SK-N-SH treated with all-trans-retinoic acid at 6 μM for 48 hours (cell line): ENCODE measurements around the gene GPC6.

Experiments
- ATAC-seq: fragments of 200-7000 bp; cut with Tn5 transposase; 3 replicates; pipeline ENCODE4 v1.9.1; 2020; ENCODE audit warnings: mild to moderate bottlenecking, moderate library complexity
- ARNTL ChIP-seq: fragments of 450-650 bp; formaldehyde crosslinking; IDR thresholded peaks from 2 replicates; pipeline ENCODE4 v1.5.0; 2020; ENCODE audit warnings: low read depth, mild to moderate bottlenecking, moderate library complexity, borderline replicate concordance
- BACH2 ChIP-seq: fragments of 250-450 bp; sonication (Bioruptor Pico); IDR thresholded peaks from 2 replicates; pipeline ENCODE4 v1.9.0; 2021; ENCODE audit warnings: mild to moderate bottlenecking, borderline replicate concordance
- CSDC2 ChIP-seq: fragments of 250-450 bp; sonication (Bioruptor Pico); IDR thresholded peaks from 2 replicates; pipeline ENCODE4 v1.5.0; 2020; ENCODE audit warnings: mild to moderate bottlenecking, moderate library complexity
- ESRRG ChIP-seq: fragments of 250-450 bp; sonication (Bioruptor Pico); IDR thresholded peaks from 2 replicates; pipeline ENCODE4 v1.6.1; 2021; ENCODE audit warnings: mild to moderate bottlenecking
- ISL1 ChIP-seq: fragments of 250-450 bp; sonication (Bioruptor Pico); IDR thresholded peaks from 2 replicates; pipeline ENCODE4 v2.1.2; 2022; ENCODE audit warnings: mild to moderate bottlenecking, moderate library complexity
- PPARA ChIP-seq: fragments of 250-450 bp; sonication (Bioruptor Pico); IDR thresholded peaks from 2 replicates; pipeline ENCODE4 v1.5.0; 2020; ENCODE audit warnings: mild to moderate bottlenecking, borderline replicate concordance
- RARB ChIP-seq: fragments of 250-450 bp; sonication (Bioruptor Pico); IDR thresholded peaks from 2 replicates; pipeline ENCODE4 v1.8.0; 2021; ENCODE audit warnings: mild to moderate bottlenecking, moderate library complexity
- SNAI2 ChIP-seq: fragments of 250-450 bp; sonication (Bioruptor Pico); IDR thresholded peaks from 2 replicates; pipeline ENCODE4 v1.5.0; 2020; ENCODE audit warnings: mild to moderate bottlenecking, moderate library complexity
- TCF4 ChIP-seq: fragments of 250-450 bp; sonication (Bioruptor Pico); IDR thresholded peaks from 2 replicates; pipeline ENCODE4 v1.8.0; 2021; ENCODE audit warnings: mild to moderate bottlenecking, moderate library complexity, borderline replicate concordance
- ZC3H10 ChIP-seq: fragments of 250-450 bp; sonication (Bioruptor Pico); IDR thresholded peaks from 2 replicates; pipeline ENCODE4 v1.5.1; 2021; ENCODE audit warnings: mild to moderate bottlenecking, moderate library complexity
- ZFP3 ChIP-seq: fragments of 250-450 bp; sonication (Bioruptor Pico); IDR thresholded peaks from 2 replicates; pipeline ENCODE4 v1.5.0; 2020; ENCODE audit warnings: mild to moderate bottlenecking, moderate library complexity
- ZFP30 ChIP-seq: fragments of 450-650 bp; formaldehyde crosslinking; IDR thresholded peaks from 2 replicates; pipeline ENCODE4 v1.5.0; 2022; ENCODE audit warnings: mild to moderate bottlenecking, moderate library complexity
- ZNF565 ChIP-seq: fragments of 450-650 bp; formaldehyde crosslinking; conservative IDR thresholded peaks from 2 replicates; pipeline ENCODE4 v1.5.0; 2020; ENCODE audit warnings: low read depth, mild to moderate bottlenecking, moderate library complexity
- ZNF70 ChIP-seq: fragments of 450-650 bp; formaldehyde crosslinking; IDR thresholded peaks from 2 replicates; pipeline ENCODE4 v1.5.0; 2020; ENCODE audit warnings: mild to moderate bottlenecking, moderate library complexity
- ZNF8 ChIP-seq: fragments of 450-650 bp; formaldehyde crosslinking; IDR thresholded peaks from 2 replicates; pipeline ENCODE4 v1.5.0; 2020; ENCODE audit warnings: mild to moderate bottlenecking, moderate library complexity
- TF ChIP-seq, protein P1 (sequence below): fragments of 250-450 bp; sonication (Bioruptor Pico); IDR thresholded peaks from 2 replicates; pipeline ENCODE4 v1.8.0; 2021; ENCODE audit warnings: low read depth, mild to moderate bottlenecking, moderate library complexity, borderline replicate concordance
- TF ChIP-seq, protein P2 (sequence below): fragments of 250-450 bp; sonication (Bioruptor Pico); IDR thresholded peaks from 2 replicates; pipeline ENCODE4 v1.5.1; 2021; ENCODE audit warnings: mild to moderate bottlenecking, moderate library complexity
- TF ChIP-seq, protein P3 (sequence below): fragments of 250-450 bp; sonication (Bioruptor Pico); IDR thresholded peaks from 2 replicates; pipeline ENCODE4 v1.5.0; 2020; ENCODE audit warnings: mild to moderate bottlenecking, moderate library complexity
- TF ChIP-seq, protein P4 (sequence below): fragments of 250-450 bp; sonication (Bioruptor Pico); IDR thresholded peaks from 2 replicates; pipeline ENCODE4 v1.5.1; 2020; ENCODE audit warnings: low read depth, mild to moderate bottlenecking, moderate library complexity
- TF ChIP-seq, protein P5 (sequence below): fragments of 250-450 bp; sonication (Bioruptor Pico); IDR thresholded peaks from 2 replicates; pipeline ENCODE4 v1.8.0; 2020; ENCODE audit warnings: mild to moderate bottlenecking, moderate library complexity, borderline replicate concordance

The GPC6 gene

DNA sequence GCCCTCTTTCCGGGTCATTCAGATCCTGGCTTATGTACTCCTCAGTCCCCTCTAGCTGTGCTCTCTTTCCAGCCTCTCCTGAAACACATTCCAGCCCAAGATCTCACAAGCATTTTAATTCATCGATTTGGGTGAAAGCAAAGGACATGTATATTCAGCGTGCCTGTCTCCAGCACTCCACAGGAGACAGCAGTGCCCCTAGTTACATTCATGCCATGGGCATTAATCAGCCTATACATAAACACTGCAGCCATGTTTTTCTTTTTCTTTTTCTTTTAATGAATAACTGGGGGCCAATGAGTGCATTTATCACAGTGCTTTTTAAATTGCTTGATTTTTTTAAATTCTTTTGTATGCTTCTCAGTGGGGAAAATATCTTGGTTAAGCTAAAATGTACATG, 1053.7 kb downstream of the GPC6 start:
- no peak for TF ChIP-seq SNAI2 (CRISPR knock-in tag)
- TF ChIP-seq ZFP30 (CRISPR knock-in tag): no peak
- no peak for TF ChIP-seq TCF4
- TF ChIP-seq, protein P1, sequence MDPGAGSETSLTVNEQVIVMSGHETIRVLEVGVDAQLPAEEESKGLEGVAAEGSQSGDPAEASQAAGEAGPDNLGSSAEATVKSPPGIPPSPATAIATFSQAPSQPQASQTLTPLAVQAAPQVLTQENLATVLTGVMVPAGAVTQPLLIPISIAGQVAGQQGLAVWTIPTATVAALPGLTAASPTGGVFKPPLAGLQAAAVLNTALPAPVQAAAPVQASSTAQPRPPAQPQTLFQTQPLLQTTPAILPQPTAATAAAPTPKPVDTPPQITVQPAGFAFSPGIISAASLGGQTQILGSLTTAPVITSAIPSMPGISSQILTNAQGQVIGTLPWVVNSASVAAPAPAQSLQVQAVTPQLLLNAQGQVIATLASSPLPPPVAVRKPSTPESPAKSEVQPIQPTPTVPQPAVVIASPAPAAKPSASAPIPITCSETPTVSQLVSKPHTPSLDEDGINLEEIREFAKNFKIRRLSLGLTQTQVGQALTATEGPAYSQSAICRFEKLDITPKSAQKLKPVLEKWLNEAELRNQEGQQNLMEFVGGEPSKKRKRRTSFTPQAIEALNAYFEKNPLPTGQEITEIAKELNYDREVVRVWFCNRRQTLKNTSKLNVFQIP (CRISPR knock-in tag): no peak
- TF ChIP-seq ZC3H10 (CRISPR knock-in tag): no peak
- no peak for TF ChIP-seq CSDC2
- TF ChIP-seq, protein P2, sequence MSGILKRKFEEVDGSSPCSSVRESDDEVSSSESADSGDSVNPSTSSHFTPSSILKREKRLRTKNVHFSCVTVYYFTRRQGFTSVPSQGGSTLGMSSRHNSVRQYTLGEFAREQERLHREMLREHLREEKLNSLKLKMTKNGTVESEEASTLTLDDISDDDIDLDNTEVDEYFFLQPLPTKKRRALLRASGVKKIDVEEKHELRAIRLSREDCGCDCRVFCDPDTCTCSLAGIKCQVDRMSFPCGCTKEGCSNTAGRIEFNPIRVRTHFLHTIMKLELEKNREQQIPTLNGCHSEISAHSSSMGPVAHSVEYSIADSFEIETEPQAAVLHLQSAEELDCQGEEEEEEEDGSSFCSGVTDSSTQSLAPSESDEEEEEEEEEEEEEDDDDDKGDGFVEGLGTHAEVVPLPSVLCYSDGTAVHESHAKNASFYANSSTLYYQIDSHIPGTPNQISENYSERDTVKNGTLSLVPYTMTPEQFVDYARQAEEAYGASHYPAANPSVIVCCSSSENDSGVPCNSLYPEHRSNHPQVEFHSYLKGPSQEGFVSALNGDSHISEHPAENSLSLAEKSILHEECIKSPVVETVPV: no peak
- no peak for TF ChIP-seq ZNF8
- TF ChIP-seq ZNF70 (CRISPR knock-in tag): no peak
- TF ChIP-seq RARB: no peak
- no peak for TF ChIP-seq ARNTL (CRISPR knock-in tag)
- TF ChIP-seq ESRRG: no peak
- TF ChIP-seq ISL1 (CRISPR knock-in tag): no peak
- no peak for TF ChIP-seq BACH2 (CRISPR knock-in tag)

DNA sequence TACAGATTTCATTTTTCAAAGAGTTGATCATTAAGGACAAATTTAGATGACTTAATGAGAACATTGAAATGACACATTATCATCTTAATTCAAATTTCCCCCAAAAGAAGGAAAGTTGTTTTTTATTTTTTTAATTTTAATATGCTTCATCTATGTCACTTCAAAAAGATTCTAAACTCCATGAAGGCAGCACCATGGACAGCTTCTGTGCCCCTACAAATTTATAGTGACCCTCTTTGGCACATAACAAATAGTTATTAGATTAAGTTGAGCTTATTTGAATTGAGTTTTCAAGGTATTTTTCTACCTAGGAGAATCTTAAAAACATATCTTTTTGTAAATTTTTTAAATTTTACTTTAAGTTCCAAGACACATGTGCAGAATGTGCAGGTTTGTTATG, 1054.2 kb downstream of the GPC6 start:
- no peak for TF ChIP-seq ZFP30 (CRISPR knock-in tag)
- no peak for TF ChIP-seq ZFP3
- no peak for TF ChIP-seq SNAI2 (CRISPR knock-in tag)
- TF ChIP-seq, protein P3, sequence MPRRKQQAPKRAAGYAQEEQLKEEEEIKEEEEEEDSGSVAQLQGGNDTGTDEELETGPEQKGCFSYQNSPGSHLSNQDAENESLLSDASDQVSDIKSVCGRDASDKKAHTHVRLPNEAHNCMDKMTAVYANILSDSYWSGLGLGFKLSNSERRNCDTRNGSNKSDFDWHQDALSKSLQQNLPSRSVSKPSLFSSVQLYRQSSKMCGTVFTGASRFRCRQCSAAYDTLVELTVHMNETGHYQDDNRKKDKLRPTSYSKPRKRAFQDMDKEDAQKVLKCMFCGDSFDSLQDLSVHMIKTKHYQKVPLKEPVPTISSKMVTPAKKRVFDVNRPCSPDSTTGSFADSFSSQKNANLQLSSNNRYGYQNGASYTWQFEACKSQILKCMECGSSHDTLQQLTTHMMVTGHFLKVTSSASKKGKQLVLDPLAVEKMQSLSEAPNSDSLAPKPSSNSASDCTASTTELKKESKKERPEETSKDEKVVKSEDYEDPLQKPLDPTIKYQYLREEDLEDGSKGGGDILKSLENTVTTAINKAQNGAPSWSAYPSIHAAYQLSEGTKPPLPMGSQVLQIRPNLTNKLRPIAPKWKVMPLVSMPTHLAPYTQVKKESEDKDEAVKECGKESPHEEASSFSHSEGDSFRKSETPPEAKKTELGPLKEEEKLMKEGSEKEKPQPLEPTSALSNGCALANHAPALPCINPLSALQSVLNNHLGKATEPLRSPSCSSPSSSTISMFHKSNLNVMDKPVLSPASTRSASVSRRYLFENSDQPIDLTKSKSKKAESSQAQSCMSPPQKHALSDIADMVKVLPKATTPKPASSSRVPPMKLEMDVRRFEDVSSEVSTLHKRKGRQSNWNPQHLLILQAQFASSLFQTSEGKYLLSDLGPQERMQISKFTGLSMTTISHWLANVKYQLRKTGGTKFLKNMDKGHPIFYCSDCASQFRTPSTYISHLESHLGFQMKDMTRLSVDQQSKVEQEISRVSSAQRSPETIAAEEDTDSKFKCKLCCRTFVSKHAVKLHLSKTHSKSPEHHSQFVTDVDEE: no peak
- no peak for TF ChIP-seq ISL1 (CRISPR knock-in tag)
- no peak for TF ChIP-seq ARNTL (CRISPR knock-in tag)
- TF ChIP-seq BACH2 (CRISPR knock-in tag): no peak
- no peak for TF ChIP-seq PPARA (CRISPR knock-in tag)
- TF ChIP-seq, protein P2: no peak
- TF ChIP-seq, protein P4, sequence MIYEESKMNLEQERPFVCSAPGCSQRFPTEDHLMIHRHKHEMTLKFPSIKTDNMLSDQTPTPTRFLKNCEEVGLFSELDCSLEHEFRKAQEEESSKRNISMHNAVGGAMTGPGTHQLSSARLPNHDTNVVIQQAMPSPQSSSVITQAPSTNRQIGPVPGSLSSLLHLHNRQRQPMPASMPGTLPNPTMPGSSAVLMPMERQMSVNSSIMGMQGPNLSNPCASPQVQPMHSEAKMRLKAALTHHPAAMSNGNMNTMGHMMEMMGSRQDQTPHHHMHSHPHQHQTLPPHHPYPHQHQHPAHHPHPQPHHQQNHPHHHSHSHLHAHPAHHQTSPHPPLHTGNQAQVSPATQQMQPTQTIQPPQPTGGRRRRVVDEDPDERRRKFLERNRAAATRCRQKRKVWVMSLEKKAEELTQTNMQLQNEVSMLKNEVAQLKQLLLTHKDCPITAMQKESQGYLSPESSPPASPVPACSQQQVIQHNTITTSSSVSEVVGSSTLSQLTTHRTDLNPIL (CRISPR knock-in tag): no peak
- no peak for TF ChIP-seq ZNF8
- TF ChIP-seq, protein P5, sequence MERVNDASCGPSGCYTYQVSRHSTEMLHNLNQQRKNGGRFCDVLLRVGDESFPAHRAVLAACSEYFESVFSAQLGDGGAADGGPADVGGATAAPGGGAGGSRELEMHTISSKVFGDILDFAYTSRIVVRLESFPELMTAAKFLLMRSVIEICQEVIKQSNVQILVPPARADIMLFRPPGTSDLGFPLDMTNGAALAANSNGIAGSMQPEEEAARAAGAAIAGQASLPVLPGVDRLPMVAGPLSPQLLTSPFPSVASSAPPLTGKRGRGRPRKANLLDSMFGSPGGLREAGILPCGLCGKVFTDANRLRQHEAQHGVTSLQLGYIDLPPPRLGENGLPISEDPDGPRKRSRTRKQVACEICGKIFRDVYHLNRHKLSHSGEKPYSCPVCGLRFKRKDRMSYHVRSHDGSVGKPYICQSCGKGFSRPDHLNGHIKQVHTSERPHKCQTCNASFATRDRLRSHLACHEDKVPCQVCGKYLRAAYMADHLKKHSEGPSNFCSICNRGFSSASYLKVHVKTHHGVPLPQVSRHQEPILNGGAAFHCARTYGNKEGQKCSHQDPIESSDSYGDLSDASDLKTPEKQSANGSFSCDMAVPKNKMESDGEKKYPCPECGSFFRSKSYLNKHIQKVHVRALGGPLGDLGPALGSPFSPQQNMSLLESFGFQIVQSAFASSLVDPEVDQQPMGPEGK (CRISPR knock-in tag): no peak
- TF ChIP-seq ESRRG: no peak
- no peak for TF ChIP-seq ZNF565
- no peak for TF ChIP-seq CSDC2
- no peak for TF ChIP-seq RARB
- TF ChIP-seq ZC3H10 (CRISPR knock-in tag): no peak
- TF ChIP-seq, protein P1 (CRISPR knock-in tag): no peak
- TF ChIP-seq, all 23 proteins: peak for 0
- ATAC-seq: no peak

More for the DNA sequence above, 1053.7 kb downstream of the GPC6 start:
- ATAC-seq: no peak
